ENCODE measurements around the gene FAN1.

DNA sequence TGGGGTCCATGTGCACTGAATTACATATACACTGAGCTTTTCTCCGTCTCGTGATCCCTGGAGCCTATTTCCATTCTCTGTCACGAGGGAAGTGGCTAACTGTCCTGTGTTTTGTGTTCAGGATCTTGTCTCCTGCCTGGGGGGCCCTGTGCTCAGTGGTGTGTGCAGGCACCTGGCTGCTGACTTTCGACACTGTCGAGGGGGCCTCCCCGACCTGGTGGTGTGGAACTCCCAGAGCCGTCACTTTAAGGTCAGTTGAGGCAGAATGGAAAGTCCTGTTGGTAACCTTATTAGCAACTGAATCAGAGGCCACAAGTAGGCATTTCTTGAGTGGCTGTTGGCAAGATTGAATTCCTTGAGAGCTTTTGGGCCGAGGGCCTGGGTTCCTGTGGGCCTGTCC, 26.7 kb downstream of the FAN1 start:
- TF ChIP-seq CTCF (conservative IDR thresholded peaks at IDR 0.05; ENCODE audit: low read length), result no peak
- TF ChIP-seq EZH2phosphoT487 (IDR thresholded peaks at IDR 0.05; ENCODE audit: borderline replicate concordance), result no peak

Measured in Loucy (cell line).